Spinal cord (tissue), 10 donors: ENCODE results near the gene HIF1A. TPM values are rescaled to one million over a fixed set of nuclear protein-coding genes. Genes with fewer than 3 reads are reported as not detected.
A peak's percentile ranks its signal among the peaks of the same experiment; 100 is the strongest.

Experiments
- DNase-seq, 6 donors: peaks; one replicate each; pipeline versions ENCODE4 v3.0.0 to v3.0.0-alpha.2; 2013 to 2015; ENCODE audit warnings: low spot score in 6 of 6, low read depth in 4 of 6
- H3K27ac ChIP-seq: one replicate; pipeline ENCODE4 v1.5.1; 2013; ENCODE audit warnings: low read depth, low read length, control low read depth
- H3K27me3 ChIP-seq: one replicate; pipeline ENCODE4 v1.6.1; 2013; ENCODE audit warnings: low read length; ENCODE audit not compliant: control insufficient read depth, insufficient read depth
- H3K36me3 ChIP-seq: one replicate; pipeline ENCODE4 v1.6.1; 2013; ENCODE audit warnings: low read length; ENCODE audit not compliant: control insufficient read depth, insufficient read depth
- H3K4me1 ChIP-seq: one replicate; pipeline ENCODE4 v1.6.1; 2013; ENCODE audit warnings: low read length; ENCODE audit not compliant: control insufficient read depth, insufficient read depth
- H3K4me3 ChIP-seq: one replicate; pipeline ENCODE4 v1.5.1; 2013; ENCODE audit warnings: low read depth, low read length, control low read depth
- H3K9me3 ChIP-seq: one replicate; pipeline ENCODE4 v1.6.1; 2013; ENCODE audit warnings: low read length; ENCODE audit not compliant: control insufficient read depth, insufficient read depth
- WGBS: methylation state at CpG from one replicate; pipeline ENCODE4 v1.1.5; 2013; ENCODE audit warnings: missing lambda C conversion rate; ENCODE audit not compliant: insufficient coverage; 5-methylcytosine and 5-hydroxymethylcytosine counted together
- long read RNA-seq, 4 donors: transcript quantifications; one replicate each; lab custom pipeline, GENCODE V29; 2026
- polyA plus RNA-seq, 2 donors: library from polyadenylated mRNA; unstranded; fragments of 120-200 nt; gene quantifications; one replicate each; pipeline ENCODE4 v1.2.1, GENCODE V29; 2013; ENCODE audit not compliant: insufficient read length in 2 of 2
- total RNA-seq, 2 donors: library from RNA; depleted of rRNA in 1 of 2; stranded (reverse); fragments of 120-200 nt in 1 of 2; fragments of >200 nt in 1 of 2; gene quantifications; one replicate each; pipeline versions ENCODE4 v1.2.3 to v1.2.4, GENCODE V29; 2013 to 2014
- donor health status: healthy.

HIF1A gene
- total RNA-seq (100 to 1,000 TPM in 1 of 2 donors, 10 to 100 TPM in 1; 92.8 to 167 TPM), polyA plus RNA-seq (10 to 100 TPM; 93.6 to 99.9 TPM)
- long read RNA-seq, donor 1, transcript HIF1A-202 (15 exons, 3,919 nt) = major isoform, 9 of 16 reads
- long read RNA-seq, donor 1, partial matches to known transcripts = 0 of 16 reads
- long read RNA-seq, donor 1, other reads (novel, unspliced or antisense) = 0 of 16 reads
- long read RNA-seq, donor 2, partial matches to known transcripts = 5 of 7 reads
- long read RNA-seq, donor 2, other reads (novel, unspliced or antisense) = 0 of 7 reads
- long read RNA-seq, donor 3, partial matches to known transcripts = 9 of 15 reads
- long read RNA-seq, donor 3, other reads (novel, unspliced or antisense) = 0 of 15 reads
- long read RNA-seq, donor 4, transcript HIF1A-203 (15 exons, 3,922 nt) = major isoform, 5 of 12 reads
- long read RNA-seq, donor 4, partial matches to known transcripts = 5 of 12 reads
- long read RNA-seq, donor 4, other reads (novel, unspliced or antisense) = 0 of 12 reads

DNA sequence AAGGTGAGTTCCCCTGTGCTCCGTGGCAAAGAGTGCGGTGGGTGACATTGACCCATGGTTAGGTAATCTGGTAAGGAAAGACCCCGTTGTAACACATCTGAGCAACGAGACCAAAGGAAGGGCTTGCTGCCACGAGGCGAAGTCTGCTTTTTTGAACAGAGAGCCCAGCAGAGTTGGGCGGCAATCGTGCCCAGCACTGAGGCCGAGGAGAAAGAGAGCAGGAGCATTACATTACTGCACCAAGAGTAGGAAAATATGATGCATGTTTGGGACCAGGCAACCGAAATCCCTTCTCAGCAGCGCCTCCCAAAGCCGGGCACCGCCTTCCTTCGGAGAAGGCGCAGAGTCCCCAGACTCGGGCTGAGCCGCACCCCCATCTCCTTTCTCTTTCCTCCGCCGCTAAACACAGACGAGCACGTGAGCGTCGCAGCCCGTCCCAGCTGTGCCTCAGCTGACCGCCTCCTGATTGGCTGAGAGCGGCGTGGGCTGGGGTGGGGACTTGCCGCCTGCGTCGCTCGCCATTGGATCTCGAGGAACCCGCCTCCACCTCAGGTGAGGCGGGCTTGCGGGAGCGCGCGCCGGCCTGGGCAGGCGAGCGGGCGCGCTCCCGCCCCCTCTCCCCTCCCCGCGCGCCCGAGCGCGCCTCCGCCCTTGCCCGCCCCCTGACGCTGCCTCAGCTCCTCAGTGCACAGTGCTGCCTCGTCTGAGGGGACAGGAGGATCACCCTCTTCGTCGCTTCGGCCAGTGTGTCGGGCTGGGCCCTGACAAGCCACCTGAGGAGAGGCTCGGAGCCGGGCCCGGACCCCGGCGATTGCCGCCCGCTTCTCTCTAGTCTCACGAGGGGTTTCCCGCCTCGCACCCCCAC is at the start of gene HIF1A:
TSS of gene HIF1A (plus strand) at position 684 of the 865 bp plus-strand sequence. CDS start 292 bp downstream, outside the sequence.
- no peaks in the 10 kb centered on the region for H3K9me3 ChIP-seq
- under 1% methylated on average over 67 of the region's 68 CpGs for WGBS
- H3K27me3 ChIP-seq = no peaks in the 10 kb centered on the region
- H3K4me1 ChIP-seq = peaks cover 4% of the 10 kb centered on the region
- peak; percentile 92 to 99 (median 96) for DNase-seq
- peak within 1 kb of the TSS; percentile 95 for H3K4me3 ChIP-seq
- H3K27ac ChIP-seq = peak within 1 kb of the TSS; percentile 99
- no peaks in the 10 kb centered on the region for H3K36me3 ChIP-seq

- Histone ChIP-seq H3K4me3 (no peak overlapping the region), H3K36me3 (no peaks in the 10 kb centered on the region), H3K27me3 (no peaks in the 10 kb centered on the region), H3K4me1 (no peaks in the 10 kb centered on the region), H3K27ac (no peak overlapping the region), H3K9me3 (no peaks in the 10 kb centered on the region)
- WGBS = no CpG with 5 or more reads among the region's 5 CpGs
- DNase-seq = no peak
These were observed 48.8 kb upstream of the HIF1A start for GRCh38 chr14:61646366-61647116.

DNA sequence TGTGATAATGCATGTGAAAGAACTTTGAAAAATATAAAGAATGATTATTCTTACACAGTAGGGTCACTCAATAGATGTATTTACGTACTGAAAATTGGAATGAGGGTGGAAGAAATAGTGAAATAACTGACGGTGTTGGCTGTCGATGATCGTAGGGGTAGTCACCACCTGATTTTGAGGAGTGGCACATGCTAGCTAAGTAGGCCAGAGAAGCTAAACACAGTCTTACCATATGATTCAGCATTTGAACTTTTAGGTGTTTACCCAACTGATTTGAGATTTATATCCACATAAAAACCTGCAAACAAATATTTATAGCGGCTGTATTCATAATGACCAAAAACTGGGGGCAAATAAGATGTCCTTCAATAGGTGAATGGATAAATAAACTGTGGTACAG is 47.6 kb upstream of the HIF1A start:
- H3K36me3 ChIP-seq = no peaks in the 10 kb centered on the region
- no peak for DNase-seq
- H3K27ac ChIP-seq = no peak overlapping the region
- H3K4me3 ChIP-seq = no peak overlapping the region
- H3K4me1 ChIP-seq = no peaks in the 10 kb centered on the region
- WGBS = 100% methylated on average over 3 of the region's 5 CpGs
- H3K9me3 ChIP-seq = no peaks in the 10 kb centered on the region
- no peaks in the 10 kb centered on the region for H3K27me3 ChIP-seq

GRCh38 chr14:61648377-61648776 is 46.9 kb upstream of the HIF1A start:
- Histone ChIP-seq H3K36me3 (no peaks in the 10 kb centered on the region), H3K4me1 (no peaks in the 10 kb centered on the region), H3K9me3 (no peaks in the 10 kb centered on the region), H3K27me3 (no peaks in the 10 kb centered on the region), H3K4me3 (no peak overlapping the region), H3K27ac (no peak overlapping the region)
- no peak for DNase-seq

GRCh38 chr14:61649283-61649682 is 46.0 kb upstream of the HIF1A start:
- WGBS = no CpG with 5 or more reads among the region's 4 CpGs
- no peaks in the 10 kb centered on the region for H3K36me3 ChIP-seq
- H3K4me1 ChIP-seq = no peaks in the 10 kb centered on the region

DNA sequence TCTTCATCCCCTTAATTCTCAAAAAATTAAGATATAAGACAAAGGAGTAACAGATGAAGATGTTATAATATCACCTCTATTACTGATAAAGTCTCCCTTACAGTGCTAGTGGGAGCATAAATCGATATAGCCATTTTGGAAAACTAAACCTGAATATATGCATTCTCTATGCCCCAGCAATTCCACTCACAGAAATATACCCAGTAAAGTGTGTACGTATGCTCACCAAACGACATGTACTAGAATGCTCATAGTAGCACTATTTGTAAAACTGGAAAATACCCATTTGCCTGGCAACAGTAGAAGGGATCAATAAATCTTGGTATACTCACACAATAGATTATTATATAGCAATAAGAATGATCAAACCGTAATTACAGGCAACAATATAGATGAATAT is 44.0 kb upstream of the HIF1A start:
- Histone ChIP-seq H3K36me3 (no peaks in the 10 kb centered on the region), H3K27me3 (no peaks in the 10 kb centered on the region), H3K9me3 (no peaks in the 10 kb centered on the region), H3K4me1 (no peaks in the 10 kb centered on the region), H3K4me3 (no peak overlapping the region), H3K27ac (no peak overlapping the region)
- no CpG with 5 or more reads among the region's 4 CpGs for WGBS
- DNase-seq = no peak

More at GRCh38 chr14:61649283-61649682, 46.0 kb upstream of the HIF1A start:
- Histone ChIP-seq H3K4me3 (no peak overlapping the region), H3K9me3 (no peaks in the 10 kb centered on the region), H3K27me3 (no peaks in the 10 kb centered on the region), H3K27ac (no peak overlapping the region)
- DNase-seq = no peak

DNA sequence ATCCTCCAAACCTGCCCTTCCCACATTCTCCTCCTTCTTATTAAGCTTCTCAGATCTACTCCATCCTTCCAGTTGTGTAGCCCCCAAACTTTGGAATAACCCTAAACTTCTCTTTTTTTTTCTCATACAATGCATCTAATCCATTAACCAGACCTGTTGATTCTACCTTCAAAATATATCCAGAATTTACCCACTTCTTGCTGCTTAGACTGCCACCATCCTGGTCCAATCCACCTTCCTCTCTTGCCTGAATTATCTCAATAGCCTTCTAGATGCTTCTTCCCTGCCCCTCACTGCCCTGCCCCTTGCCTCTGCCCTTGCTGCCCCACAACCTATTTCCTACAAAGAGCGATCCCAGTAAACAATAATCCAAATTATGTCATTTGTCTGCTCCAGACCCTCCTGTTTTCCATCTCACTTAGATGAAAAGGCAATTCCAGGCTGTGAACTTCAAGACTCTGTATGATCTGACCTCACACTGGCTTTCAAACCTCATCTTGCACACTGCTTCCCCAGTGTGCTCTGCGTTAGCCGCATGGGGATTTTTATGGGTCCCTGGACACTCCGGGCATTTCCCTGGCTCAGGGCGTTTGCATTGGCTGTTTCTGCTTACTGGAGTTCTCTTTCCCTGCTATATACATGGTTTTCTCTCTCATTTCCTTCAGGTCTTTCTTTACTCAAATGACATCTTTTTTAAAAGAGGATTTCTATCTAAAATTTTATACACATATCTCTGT is 42.6 kb upstream of the HIF1A start:
- WGBS = 73% methylated on average over 4 of the region's 5 CpGs

DNA sequence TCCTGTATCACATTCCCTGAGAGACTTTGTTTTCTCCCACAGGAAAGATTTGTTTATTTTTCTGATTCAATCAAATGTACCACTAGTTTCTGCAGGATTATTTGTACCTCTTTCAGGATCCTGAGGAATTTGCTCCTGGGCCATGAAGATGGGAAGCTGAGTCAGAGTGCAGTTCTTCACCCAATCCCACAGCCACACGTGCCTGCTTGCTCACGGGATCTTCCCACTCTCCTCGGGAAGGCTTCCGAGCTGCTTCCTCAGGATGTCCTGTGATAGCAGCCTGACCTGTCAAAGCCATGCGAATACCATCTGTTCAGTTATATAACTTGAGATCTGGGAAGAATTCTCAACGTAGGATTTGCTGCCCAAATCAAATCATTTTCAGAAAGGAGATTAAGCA is 41.8 kb upstream of the HIF1A start:
- H3K27me3 ChIP-seq = no peaks in the 10 kb centered on the region
- DNase-seq = no peak
- H3K27ac ChIP-seq = no peak overlapping the region
- no peaks in the 10 kb centered on the region for H3K4me1 ChIP-seq
- WGBS = 63% methylated on average over 4 of the region's 6 CpGs
- no peaks in the 10 kb centered on the region for H3K36me3 ChIP-seq
- no peak overlapping the region for H3K4me3 ChIP-seq
- no peaks in the 10 kb centered on the region for H3K9me3 ChIP-seq

More for the DNA sequence above, 42.6 kb upstream of the HIF1A start:
- Histone ChIP-seq H3K27ac (no peak overlapping the region), H3K4me1 (no peaks in the 10 kb centered on the region), H3K4me3 (no peak overlapping the region), H3K36me3 (no peaks in the 10 kb centered on the region), H3K27me3 (no peaks in the 10 kb centered on the region), H3K9me3 (no peaks in the 10 kb centered on the region)
- DNase-seq = no peak

GRCh38 chr14:61654026-61654425 is 41.3 kb upstream of the HIF1A start:
- Histone ChIP-seq H3K27ac (no peak overlapping the region), H3K36me3 (no peaks in the 10 kb centered on the region), H3K9me3 (no peaks in the 10 kb centered on the region), H3K27me3 (no peaks in the 10 kb centered on the region), H3K4me1 (no peaks in the 10 kb centered on the region), H3K4me3 (no peak overlapping the region)
- WGBS = no CpG with 5 or more reads among the region's 1 CpG
- no peak for DNase-seq
